Vagina (tissue), 2 donors: ENCODE measurements around the gene PDZK1IP1.

Experiments used
- POLR2A ChIP-seq, 2 donors: fragments of 450-650 bp; IDR thresholded peaks; one replicate each; pipeline ENCODE4 v1.6.1; 2017; ENCODE audit warnings: antibody characterized with exemption in 2 of 2, mild to moderate bottlenecking in 2 of 2, moderate library complexity in 2 of 2
- TF ChIP-seq, protein P1 (sequence below), 3 experiments: fragments of 450-650 bp in 2 of 3; fragments of 200-600 bp in 1 of 3; sonication (generic) in 1 of 3; IDR thresholded peaks; one replicate each; pipeline ENCODE4 v1.5.1; 2017 to 2019; ENCODE audit warnings: antibody characterized with exemption in 3 of 3, mild to moderate bottlenecking in 2 of 3, moderate library complexity in 2 of 3

DNA sequence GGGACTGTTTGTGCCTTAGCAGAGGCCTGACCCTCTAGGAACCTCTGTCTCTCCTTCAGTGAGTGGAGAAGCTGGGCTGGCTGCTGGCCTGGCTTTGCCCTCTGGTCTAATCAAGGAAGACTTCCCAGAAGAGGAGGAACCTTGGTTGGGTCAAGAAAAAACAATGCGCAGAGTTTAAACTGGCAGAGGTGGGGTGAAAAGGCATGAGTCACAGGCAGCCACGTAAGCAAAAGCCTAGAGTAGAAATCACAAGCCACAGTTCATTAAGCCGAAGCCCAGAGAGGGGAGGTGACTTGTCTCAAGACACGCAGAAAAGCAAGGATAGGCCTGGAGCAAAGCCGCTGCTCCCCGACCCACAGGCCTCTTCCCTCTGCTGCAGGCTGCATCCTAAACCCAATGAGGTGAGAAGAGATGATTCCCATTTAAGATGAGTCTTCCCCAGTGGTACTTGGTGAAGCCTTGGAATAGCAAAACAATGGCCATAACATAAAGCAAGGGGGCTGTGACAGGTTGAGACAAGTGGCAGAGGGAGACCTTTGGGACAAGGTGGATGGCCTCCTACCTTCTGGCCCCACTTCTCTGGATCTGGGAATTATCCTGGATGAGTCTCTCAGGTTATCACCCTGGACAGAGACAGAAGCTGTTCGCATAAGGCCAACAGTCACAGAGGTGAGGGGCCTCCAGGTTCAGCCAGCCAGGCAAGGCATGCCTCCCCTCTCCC lies 7.7 kb downstream of the PDZK1IP1 start:
- TF ChIP-seq, protein P1, sequence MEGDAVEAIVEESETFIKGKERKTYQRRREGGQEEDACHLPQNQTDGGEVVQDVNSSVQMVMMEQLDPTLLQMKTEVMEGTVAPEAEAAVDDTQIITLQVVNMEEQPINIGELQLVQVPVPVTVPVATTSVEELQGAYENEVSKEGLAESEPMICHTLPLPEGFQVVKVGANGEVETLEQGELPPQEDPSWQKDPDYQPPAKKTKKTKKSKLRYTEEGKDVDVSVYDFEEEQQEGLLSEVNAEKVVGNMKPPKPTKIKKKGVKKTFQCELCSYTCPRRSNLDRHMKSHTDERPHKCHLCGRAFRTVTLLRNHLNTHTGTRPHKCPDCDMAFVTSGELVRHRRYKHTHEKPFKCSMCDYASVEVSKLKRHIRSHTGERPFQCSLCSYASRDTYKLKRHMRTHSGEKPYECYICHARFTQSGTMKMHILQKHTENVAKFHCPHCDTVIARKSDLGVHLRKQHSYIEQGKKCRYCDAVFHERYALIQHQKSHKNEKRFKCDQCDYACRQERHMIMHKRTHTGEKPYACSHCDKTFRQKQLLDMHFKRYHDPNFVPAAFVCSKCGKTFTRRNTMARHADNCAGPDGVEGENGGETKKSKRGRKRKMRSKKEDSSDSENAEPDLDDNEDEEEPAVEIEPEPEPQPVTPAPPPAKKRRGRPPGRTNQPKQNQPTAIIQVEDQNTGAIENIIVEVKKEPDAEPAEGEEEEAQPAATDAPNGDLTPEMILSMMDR (IDR thresholded peaks at IDR 0.05), result no peak
- no peak for TF ChIP-seq POLR2A (IDR thresholded peaks at IDR 0.05)
